ENCODE data around the gene TP53TG3D.
"Not testable (repeated sequence)": the region's sequence is repeated elsewhere in the genome, so short reads cannot be mapped to it uniquely, and the experiment has no call there.

The TP53TG3D gene

GRCh38 chr16:32252986-32253385 is at the start of gene TP53TG3D:
Gene TP53TG3D, plus strand, starts transcription at chr16:32253286. Its CDS starts 68 bp downstream, at chr16:32253354.
- DNase-seq (ENCODE audit: low read depth, low spot score): not testable (repeated sequence)

GRCh38 chr16:32253507-32253906 is 421 bp downstream of the TP53TG3D start:
- DNase-seq (ENCODE audit: low read depth, low spot score): peak; percentile 6

DNA sequence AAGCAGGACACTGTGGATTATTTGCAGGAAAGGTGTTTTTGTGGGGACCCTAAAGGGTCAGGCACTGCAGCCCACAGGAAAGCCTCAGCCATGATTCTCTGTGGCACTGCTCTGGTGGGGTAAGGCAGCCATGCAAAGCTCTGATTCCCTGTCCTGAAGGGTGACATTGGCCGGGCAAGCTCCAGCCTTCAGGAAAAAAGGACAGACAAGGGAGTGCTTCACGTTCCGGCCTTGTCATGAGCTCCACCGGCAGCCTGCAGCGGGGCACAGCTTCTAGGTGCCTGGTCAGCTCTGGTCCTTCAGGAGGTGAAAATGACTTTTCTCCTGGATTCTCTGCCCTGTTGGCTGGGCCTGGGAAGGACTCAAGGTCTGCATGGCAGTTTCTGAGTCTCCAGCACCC is 8.4 kb downstream of the TP53TG3D start:
- DNase-seq (ENCODE audit: low read depth, low spot score): not testable (repeated sequence)

DNA sequence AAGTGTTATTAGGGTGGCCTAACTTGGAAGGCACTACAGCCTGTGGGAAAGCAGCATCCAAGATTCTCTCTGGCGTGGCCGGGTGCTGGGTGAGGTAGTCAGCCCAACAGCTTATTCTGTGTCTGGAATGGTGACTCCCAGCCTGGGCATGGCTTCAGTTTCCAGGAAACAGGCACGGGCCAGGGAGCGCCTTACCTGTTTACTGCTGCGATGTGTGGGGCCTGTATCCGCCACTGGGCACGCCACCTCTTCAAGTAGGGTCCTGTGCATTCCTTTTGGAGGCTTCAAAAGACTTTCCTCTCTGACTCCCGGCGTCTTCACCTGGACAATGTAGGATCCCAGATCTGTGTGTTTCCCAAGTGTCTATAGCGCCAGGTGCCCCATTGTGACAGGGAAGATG is 10.5 kb downstream of the TP53TG3D start:
- DNase-seq (ENCODE audit: low read depth, low spot score): not testable (repeated sequence)

- DNase-seq (ENCODE audit: low read depth, low spot score): not testable (repeated sequence)
Measured at GRCh38 chr16:32281910-32282309, 28.8 kb downstream of the TP53TG3D start.

- not testable (repeated sequence) for DNase-seq (ENCODE audit: low read depth, low spot score)
Measured at GRCh38 chr16:32283024-32283423, 29.9 kb downstream of the TP53TG3D start.

DNA sequence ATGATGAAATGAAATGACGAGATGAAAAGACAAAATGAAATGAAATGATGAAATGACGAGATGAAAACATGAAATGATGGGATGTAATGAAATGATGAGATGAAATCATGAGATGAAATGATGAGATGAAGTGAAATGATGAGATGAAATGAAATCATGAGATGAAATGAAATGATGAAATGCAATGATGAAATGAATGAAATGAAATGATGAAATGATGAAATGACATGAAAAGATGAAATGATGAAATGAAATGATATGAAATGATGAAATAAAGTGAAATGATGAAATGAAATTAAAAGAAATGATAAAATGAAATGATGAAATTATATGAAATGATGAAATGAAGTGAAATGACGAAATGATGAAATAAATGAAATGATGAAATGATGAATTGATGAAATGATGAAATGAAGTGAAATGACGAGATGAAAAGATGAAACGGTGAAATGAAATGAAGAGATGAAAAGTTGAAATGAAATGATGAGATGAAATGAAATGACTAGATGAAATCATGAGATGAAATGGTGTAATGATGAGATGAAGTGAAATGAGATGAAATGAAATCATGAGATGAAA is 30.9 kb downstream of the TP53TG3D start:
- not testable (repeated sequence) for DNase-seq (ENCODE audit: low read depth, low spot score)

DNA sequence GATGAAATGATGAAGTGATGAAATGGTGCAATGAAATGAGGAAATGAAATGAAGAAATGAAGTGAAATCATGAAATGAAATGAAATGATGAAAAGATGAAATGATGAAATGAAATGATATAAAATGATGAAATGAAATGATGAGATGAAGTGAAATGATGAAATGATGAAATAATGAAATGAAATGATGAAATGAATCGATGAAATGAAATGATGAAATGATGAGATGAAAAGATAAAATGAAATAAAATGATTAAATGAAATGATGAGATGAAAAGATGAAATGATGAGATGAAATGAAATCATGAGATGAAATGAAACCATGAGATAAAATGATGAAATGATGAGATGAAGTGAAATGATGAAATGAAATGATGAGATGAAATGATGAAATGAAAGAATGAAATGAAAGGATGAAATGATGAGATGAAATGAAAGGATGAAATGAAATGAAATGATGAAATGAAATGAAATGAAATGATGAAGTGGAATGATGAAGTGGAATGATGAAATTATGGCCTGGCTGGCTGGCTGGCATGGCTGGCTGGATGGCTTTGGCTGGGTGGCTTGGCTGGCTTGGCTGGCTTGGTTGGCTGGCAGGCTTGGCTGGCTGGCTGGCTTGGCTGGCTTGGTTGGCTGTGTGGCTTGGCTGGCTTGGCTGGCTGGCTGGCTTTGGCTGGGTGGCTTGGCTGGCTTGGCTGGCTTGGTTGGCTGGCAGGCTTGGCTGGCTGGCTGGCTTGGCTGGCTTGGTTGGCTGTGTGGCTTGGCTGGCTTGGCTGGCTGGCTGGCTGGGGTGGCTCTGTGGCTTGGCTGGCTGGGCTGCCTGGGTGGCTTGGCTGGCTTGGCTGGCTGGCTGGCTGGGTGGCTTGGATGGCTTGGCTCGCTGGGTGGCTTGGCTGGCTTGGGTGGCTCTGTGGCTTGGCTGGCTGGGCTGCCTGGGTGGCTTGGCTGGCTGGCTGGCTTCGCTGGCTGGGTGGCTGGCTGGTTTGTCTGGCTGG is 32.0 kb downstream of the TP53TG3D start:
- not testable (repeated sequence) for DNase-seq (ENCODE audit: low read depth, low spot score)

DNA sequence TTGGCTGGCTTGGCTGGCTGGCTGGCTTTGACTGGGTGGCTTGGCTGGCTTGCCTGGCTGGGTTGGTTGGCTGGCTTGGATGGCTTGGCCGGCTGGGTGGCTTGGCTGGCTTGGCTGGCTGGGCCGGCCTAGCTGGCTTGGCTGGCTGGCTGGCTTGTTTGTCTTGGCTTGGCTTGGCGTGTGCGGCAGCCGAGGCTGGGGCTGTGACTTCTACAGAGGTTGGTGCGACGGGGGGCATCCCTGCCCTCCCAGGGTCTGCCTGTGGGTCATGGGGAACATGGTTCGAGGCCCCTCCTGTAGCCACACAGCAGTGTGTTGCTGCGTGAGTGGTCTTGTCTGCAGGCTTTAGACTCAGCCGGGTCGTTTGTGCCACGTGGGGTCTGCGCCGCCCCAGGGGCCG is 33.1 kb downstream of the TP53TG3D start:
- DNase-seq (ENCODE audit: low read depth, low spot score): not testable (repeated sequence)

GRCh38 chr16:32287743-32288142 is 34.7 kb downstream of the TP53TG3D start:
- DNase-seq (ENCODE audit: low read depth, low spot score): not testable (repeated sequence)

- DNase-seq (ENCODE audit: low read depth, low spot score): not testable (repeated sequence)
Measured at GRCh38 chr16:32289197-32289596, 36.1 kb downstream of the TP53TG3D start.

- not testable (repeated sequence) for DNase-seq (ENCODE audit: low read depth, low spot score)
Measured at GRCh38 chr16:32302776-32303175, 49.7 kb downstream of the TP53TG3D start.

Measured in activated CD4-positive, CD25-positive, alpha-beta regulatory T cell treated with anti-CD3 and anti-CD28 coated beads, Interleukin-2, amount 50 U/mL, for 16 hours (primary cell).